Activated naive CD4-positive, alpha-beta T cell treated with anti-CD3 and anti-CD28 coated beads, Interleukin-2, amount 50 U/mL, for 24 hours (primary cell): ENCODE data around the gene ISX.
"Not testable (repeated sequence)": the region's sequence is repeated elsewhere in the genome, so short reads cannot be mapped to it uniquely, and the experiment has no call there.

ENCODE experiments used
- H3K27ac Mint-ChIP-seq: one replicate; pipeline ENCODE4 v1.8.0; 2021; ENCODE audit warnings: mild to moderate bottlenecking, mixed read lengths
- H3K27me3 Mint-ChIP-seq: one replicate; pipeline ENCODE4 v1.8.0; 2021; ENCODE audit warnings: mixed read lengths
- H3K36me3 Mint-ChIP-seq: one replicate; pipeline ENCODE4 v1.8.0; 2021; ENCODE audit warnings: mixed read lengths
- H3K4me1 Mint-ChIP-seq: one replicate; pipeline ENCODE4 v1.8.0; 2021; ENCODE audit warnings: mixed read lengths
- H3K4me3 Mint-ChIP-seq: one replicate; pipeline ENCODE4 v1.8.0; 2021; ENCODE audit warnings: mild to moderate bottlenecking, mixed read lengths
- H3K9me3 Mint-ChIP-seq: one replicate; pipeline ENCODE4 v1.8.0; 2021; ENCODE audit warnings: mixed read lengths

The ISX gene

GRCh38 chr22:35044607-35045390 is 21.2 kb upstream of the ISX start:
- Mint-ChIP-seq H3K4me1 (no peaks in the 10 kb centered on the region), H3K27ac (no peak overlapping the region), H3K9me3 (no peaks in the 10 kb centered on the region), H3K4me3 (no peak overlapping the region), H3K27me3 (peaks cover 13% of the 10 kb centered on the region), H3K36me3 (no peaks in the 10 kb centered on the region)

GRCh38 chr22:35045451-35045850 is 20.5 kb upstream of the ISX start:
- H3K36me3 Mint-ChIP-seq: no peaks in the 10 kb centered on the region
- no peak overlapping the region for H3K4me3 Mint-ChIP-seq
- H3K9me3 Mint-ChIP-seq: no peaks in the 10 kb centered on the region
- H3K27ac Mint-ChIP-seq: no peak overlapping the region
- no peaks in the 10 kb centered on the region for H3K4me1 Mint-ChIP-seq
- H3K27me3 Mint-ChIP-seq: peaks cover 13% of the 10 kb centered on the region

DNA sequence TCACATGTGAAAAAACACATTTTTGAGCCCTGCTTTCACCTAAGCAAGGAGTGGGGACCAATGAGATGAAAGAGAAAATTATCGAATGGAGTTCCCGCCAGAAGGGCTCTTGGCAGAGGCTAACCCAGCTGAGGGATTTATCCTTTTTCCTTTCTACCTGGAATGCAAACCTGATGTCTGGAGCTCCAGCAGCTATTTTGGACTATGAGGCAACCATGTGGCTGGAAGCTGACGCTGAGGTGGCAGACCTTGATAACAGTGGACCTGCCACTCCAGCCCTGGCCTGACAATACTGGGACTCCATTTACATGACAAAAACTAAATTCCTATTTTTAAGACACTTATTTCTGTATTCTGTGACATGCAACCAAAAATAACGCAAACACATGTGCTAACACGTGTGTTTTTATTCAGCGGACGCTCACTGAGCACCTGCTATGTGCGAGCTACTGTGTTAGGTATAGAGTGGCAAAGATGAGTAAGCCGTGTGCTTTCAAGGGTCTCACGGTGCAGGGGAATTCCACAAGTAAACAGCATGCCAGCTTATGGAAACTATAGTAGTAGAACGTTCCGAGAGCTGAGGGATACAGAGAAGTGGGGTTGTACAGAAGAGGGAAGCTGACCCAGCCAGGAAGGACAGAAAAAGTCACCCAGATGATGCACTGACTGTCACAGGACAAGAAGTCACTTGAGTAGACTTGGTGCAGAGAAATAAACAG is 19.1 kb upstream of the ISX start:
- H3K4me1 Mint-ChIP-seq: no peaks in the 10 kb centered on the region
- H3K27ac Mint-ChIP-seq: no peak overlapping the region
- no peaks in the 10 kb centered on the region for H3K9me3 Mint-ChIP-seq
- no peaks in the 10 kb centered on the region for H3K36me3 Mint-ChIP-seq
- no peak overlapping the region for H3K4me3 Mint-ChIP-seq
- H3K27me3 Mint-ChIP-seq: peaks cover 14% of the 10 kb centered on the region

- not testable (repeated sequence) for H3K9me3 Mint-ChIP-seq, H3K4me1 Mint-ChIP-seq, H3K4me3 Mint-ChIP-seq, H3K36me3 Mint-ChIP-seq, H3K27ac Mint-ChIP-seq
- H3K27me3 Mint-ChIP-seq: peaks cover 11% of the 10 kb centered on the region
Measured at GRCh38 chr22:35050038-35050437, 15.9 kb upstream of the ISX start.

- Mint-ChIP-seq H3K4me1 (no peaks in the 10 kb centered on the region), H3K36me3 (no peaks in the 10 kb centered on the region), H3K4me3 (no peak overlapping the region), H3K9me3 (no peaks in the 10 kb centered on the region), H3K27ac (no peak overlapping the region), H3K27me3 (peaks cover 10% of the 10 kb centered on the region)
Measured at GRCh38 chr22:35051013-35051535, 14.9 kb upstream of the ISX start.

DNA sequence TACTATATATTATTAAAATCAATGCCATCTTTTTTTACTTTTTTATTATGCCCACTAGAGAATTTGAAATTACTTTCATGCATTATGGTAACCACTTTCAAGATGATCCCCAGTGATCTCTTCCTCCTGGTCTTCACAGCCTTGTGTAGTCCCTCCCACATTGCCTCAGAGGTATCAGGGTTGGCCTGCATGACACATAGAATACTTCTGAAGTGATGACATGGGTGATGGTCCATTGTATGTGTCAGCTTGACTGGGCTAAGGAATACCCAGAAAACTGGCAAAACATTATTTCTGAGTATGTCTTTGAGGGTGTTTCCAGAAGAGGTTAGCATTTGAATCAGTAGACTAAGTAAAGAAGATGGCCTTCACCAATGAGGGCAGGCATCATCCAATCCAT is 14.2 kb upstream of the ISX start:
- peaks cover 8% of the 10 kb centered on the region for H3K27me3 Mint-ChIP-seq
- H3K9me3 Mint-ChIP-seq: no peaks in the 10 kb centered on the region
- no peak overlapping the region for H3K27ac Mint-ChIP-seq
- no peaks in the 10 kb centered on the region for H3K4me1 Mint-ChIP-seq
- no peaks in the 10 kb centered on the region for H3K36me3 Mint-ChIP-seq
- H3K4me3 Mint-ChIP-seq: no peak overlapping the region

GRCh38 chr22:35053060-35053835 is 12.7 kb upstream of the ISX start:
- H3K27me3 Mint-ChIP-seq: peaks cover 2% of the 10 kb centered on the region
- H3K27ac Mint-ChIP-seq: no peak overlapping the region
- H3K36me3 Mint-ChIP-seq: no peaks in the 10 kb centered on the region
- no peaks in the 10 kb centered on the region for H3K4me1 Mint-ChIP-seq
- H3K4me3 Mint-ChIP-seq: no peak overlapping the region
- H3K9me3 Mint-ChIP-seq: no peaks in the 10 kb centered on the region

- Mint-ChIP-seq H3K27ac (no peak overlapping the region), H3K4me1 (no peaks in the 10 kb centered on the region), H3K27me3 (peaks cover 2% of the 10 kb centered on the region), H3K4me3 (no peak overlapping the region), H3K36me3 (no peaks in the 10 kb centered on the region), H3K9me3 (no peaks in the 10 kb centered on the region)
Measured at GRCh38 chr22:35054064-35054463, 11.9 kb upstream of the ISX start.

- H3K36me3 Mint-ChIP-seq: no peaks in the 10 kb centered on the region
- peaks cover 1% of the 10 kb centered on the region for H3K27me3 Mint-ChIP-seq
- H3K4me3 Mint-ChIP-seq: no peak overlapping the region
- H3K4me1 Mint-ChIP-seq: no peaks in the 10 kb centered on the region
- no peaks in the 10 kb centered on the region for H3K9me3 Mint-ChIP-seq
- H3K27ac Mint-ChIP-seq: no peak overlapping the region
Measured at GRCh38 chr22:35056486-35056885, 9.5 kb upstream of the ISX start.

DNA sequence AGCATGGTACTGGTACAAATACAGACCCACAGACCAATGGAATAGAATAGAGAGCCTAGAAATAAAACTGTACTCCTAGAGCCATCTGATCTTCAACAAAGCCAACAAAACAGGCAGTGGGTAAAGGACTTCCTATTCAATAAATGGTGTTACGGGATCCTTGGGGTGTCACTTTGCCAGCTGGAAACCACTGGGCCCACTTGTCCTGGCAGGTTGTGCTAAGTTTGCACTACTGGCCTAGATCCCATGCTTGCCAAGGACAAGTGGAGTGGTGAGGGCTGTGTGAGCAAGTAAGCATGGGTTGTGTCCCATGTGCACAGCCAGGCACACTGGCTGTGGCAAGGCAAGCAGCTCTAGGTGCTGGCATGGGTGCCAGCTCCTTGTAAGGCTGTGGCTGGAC is 8.8 kb upstream of the ISX start:
- H3K36me3 Mint-ChIP-seq: no peaks in the 10 kb centered on the region
- no peaks in the 10 kb centered on the region for H3K9me3 Mint-ChIP-seq
- H3K4me1 Mint-ChIP-seq: no peaks in the 10 kb centered on the region
- no peak overlapping the region for H3K27ac Mint-ChIP-seq
- no peak overlapping the region for H3K4me3 Mint-ChIP-seq
- H3K27me3 Mint-ChIP-seq: peaks cover 1% of the 10 kb centered on the region

DNA sequence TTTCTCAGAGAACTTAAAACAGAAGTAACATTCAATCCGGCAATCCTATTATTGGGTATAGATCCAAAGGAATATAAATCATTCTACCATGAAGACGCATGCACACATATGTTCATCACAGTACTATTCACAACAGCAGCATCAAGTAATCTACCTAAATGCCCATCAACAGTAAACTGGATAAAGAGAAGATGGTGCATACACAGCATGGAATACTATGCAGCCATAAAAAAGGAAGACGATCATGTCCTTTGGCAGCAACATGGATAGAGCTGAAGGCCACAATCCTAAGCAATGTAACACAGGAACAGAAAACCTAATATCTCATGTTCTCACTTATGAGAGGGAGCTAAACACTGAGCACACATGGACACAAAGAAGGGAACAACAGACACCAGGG is 6.3 kb upstream of the ISX start:
- Mint-ChIP-seq H3K27me3 (peaks cover 1% of the 10 kb centered on the region), H3K27ac (no peak overlapping the region), H3K4me3 (no peak overlapping the region), H3K4me1 (no peaks in the 10 kb centered on the region), H3K36me3 (no peaks in the 10 kb centered on the region), H3K9me3 (no peaks in the 10 kb centered on the region)

DNA sequence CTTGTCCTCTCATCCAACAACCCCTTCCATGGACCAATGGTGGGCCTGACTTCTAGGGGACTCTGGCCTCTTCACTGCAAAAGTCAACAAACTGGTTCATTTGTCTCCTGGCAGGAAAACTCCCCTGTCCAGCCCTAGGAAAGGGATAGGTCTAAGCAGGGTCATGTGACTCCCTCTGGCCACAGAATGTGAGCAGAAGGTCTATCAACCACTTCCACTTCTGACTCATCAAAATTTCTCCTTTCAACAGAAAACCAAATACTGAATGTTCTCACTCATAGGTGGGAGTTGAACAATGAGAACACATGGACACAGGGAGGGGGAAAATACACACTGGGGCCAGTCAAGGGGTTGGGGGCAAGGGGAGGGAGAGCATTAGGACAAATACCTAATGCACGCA is 1.3 kb upstream of the ISX start:
- Mint-ChIP-seq H3K4me1 (no peaks in the 10 kb centered on the region), H3K27ac (no peak overlapping the region), H3K4me3 (no peak overlapping the region), H3K27me3 (no peaks in the 10 kb centered on the region), H3K36me3 (no peaks in the 10 kb centered on the region), H3K9me3 (no peaks in the 10 kb centered on the region)

- Mint-ChIP-seq H3K27me3 (no peaks in the 10 kb centered on the region), H3K4me3 (no peak overlapping the region), H3K9me3 (no peaks in the 10 kb centered on the region), H3K36me3 (no peaks in the 10 kb centered on the region), H3K27ac (no peak overlapping the region), H3K4me1 (no peaks in the 10 kb centered on the region)
Measured at GRCh38 chr22:35065183-35065582, 775 bp upstream of the ISX start.

- Mint-ChIP-seq H3K4me3 (no peak overlapping the region), H3K4me1 (no peaks in the 10 kb centered on the region), H3K27ac (no peak overlapping the region), H3K27me3 (peaks cover 1% of the 10 kb centered on the region), H3K36me3 (no peaks in the 10 kb centered on the region), H3K9me3 (no peaks in the 10 kb centered on the region)
Measured at GRCh38 chr22:35066768-35067167, 810 bp downstream of the ISX start.

DNA sequence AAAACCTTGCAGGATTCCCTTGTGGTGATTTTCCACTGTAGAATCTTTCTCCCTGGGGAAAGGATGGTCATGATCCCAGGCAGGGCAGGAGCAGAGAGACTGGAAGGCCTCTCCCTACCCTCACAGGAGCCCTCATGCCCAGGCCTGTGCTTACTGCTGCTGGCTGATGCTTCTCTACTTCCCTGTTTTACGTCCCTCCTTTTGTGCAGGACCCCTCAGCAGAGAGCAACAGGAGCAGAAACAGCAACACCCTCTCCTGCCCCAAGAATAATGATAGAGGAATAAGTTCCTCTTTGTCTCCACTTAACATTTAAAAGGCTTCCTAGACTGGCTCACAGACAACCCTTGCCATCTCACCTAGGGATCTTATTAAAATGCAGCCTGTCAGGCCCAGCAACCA is 3.6 kb downstream of the ISX start:
- no peaks in the 10 kb centered on the region for H3K9me3 Mint-ChIP-seq
- no peaks in the 10 kb centered on the region for H3K36me3 Mint-ChIP-seq
- H3K4me1 Mint-ChIP-seq: no peaks in the 10 kb centered on the region
- H3K4me3 Mint-ChIP-seq: no peak overlapping the region
- H3K27me3 Mint-ChIP-seq: peaks cover 1% of the 10 kb centered on the region
- H3K27ac Mint-ChIP-seq: no peak overlapping the region
